ENCODE results near the gene RNF135.
"Not testable (repeated sequence)": the region's sequence is repeated elsewhere in the genome, so short reads cannot be mapped to it uniquely, and the experiment has no call there.

RNF135 gene

DNA sequence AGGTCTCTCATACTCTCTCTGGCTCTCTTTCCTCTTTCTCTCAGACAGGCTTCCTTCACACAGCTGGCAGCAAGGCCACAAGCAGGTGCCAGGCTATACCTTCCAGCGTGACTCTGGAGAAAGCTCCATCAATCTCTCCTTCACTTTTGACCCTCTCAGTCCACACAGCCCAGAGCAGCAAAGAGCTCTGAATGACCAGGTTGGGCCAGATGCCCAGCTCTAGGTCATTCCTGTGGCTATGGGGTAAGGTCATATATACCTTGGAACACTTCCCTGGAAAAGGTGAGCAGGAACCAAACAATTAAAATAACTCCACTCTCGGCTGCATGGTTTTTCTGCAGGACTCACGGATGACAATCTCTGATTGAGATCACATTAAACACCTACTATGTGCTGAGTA, 40.3 kb upstream of the RNF135 start:
- H3K9me3 ChIP-seq (ENCODE audit: control insufficient read depth, low read length), result no peaks in the 10 kb centered on the region
- peaks cover 11% of the 10 kb centered on the region for H3K27me3 ChIP-seq (ENCODE audit: control insufficient read depth, insufficient read depth, low read length, poor library complexity, severe bottlenecking)
- no peak overlapping the region for H3K27ac ChIP-seq (ENCODE audit: insufficient read depth, low read depth, low read length, poor library complexity, severe bottlenecking)
- H3K4me1 ChIP-seq (ENCODE audit: control insufficient read depth, insufficient read depth, low read length), result no peaks in the 10 kb centered on the region
- no peaks in the 10 kb centered on the region for H3K36me3 ChIP-seq (ENCODE audit: control insufficient read depth, insufficient read depth, low read length)
- no peak overlapping the region for H3K4me3 ChIP-seq (ENCODE audit: insufficient read depth, low read depth, low read length)
- 94 to 96% methylated on average over 3 of the region's 3 CpGs for WGBS, 2 experiments

- 92 to 93% methylated on average over 8 of the region's 8 CpGs for WGBS, 2 experiments
- not testable (repeated sequence) for H3K9me3 ChIP-seq (ENCODE audit: control insufficient read depth, low read length); H3K4me3 ChIP-seq (ENCODE audit: insufficient read depth, low read depth, low read length); H3K27ac ChIP-seq (ENCODE audit: insufficient read depth, low read depth, low read length, poor library complexity, severe bottlenecking); H3K4me1 ChIP-seq (ENCODE audit: control insufficient read depth, insufficient read depth, low read length); H3K27me3 ChIP-seq (ENCODE audit: control insufficient read depth, insufficient read depth, low read length, poor library complexity, severe bottlenecking); H3K36me3 ChIP-seq (ENCODE audit: control insufficient read depth, insufficient read depth, low read length)
Observed at GRCh38 chr17:30931582-30931981, 39.3 kb upstream of the RNF135 start.

DNA sequence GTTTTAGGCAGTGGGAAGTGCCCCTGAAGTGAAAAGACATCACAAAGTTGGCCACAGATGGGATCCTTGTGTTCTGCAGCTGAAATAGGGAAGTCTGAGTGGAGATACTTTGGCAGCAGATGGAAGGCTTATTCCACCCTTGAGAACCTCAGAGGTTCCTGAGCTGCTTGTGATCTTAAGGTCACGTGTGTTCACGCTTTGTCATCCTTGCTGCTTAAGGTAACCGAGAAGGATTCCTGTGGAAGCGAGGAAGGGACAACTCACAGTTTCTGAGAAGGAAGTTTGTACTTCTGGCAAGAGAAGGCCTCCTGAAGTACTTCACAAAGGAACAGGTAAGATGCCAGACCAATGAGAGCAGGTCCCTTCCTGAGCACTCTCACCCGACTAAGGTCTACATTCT, 36.9 kb upstream of the RNF135 start:
- Histone ChIP-seq H3K36me3 (ENCODE audit: control insufficient read depth, insufficient read depth, low read length) (no peaks in the 10 kb centered on the region), H3K9me3 (ENCODE audit: control insufficient read depth, low read length) (no peaks in the 10 kb centered on the region), H3K4me1 (ENCODE audit: control insufficient read depth, insufficient read depth, low read length) (no peaks in the 10 kb centered on the region), H3K27ac (ENCODE audit: insufficient read depth, low read depth, low read length, poor library complexity, severe bottlenecking) (no peak overlapping the region), H3K27me3 (ENCODE audit: control insufficient read depth, insufficient read depth, low read length, poor library complexity, severe bottlenecking) (no peaks in the 10 kb centered on the region), H3K4me3 (ENCODE audit: insufficient read depth, low read depth, low read length) (no peak overlapping the region)
- WGBS, 2 experiments, result 91 to 93% methylated on average over 5 of the region's 5 CpGs

DNA sequence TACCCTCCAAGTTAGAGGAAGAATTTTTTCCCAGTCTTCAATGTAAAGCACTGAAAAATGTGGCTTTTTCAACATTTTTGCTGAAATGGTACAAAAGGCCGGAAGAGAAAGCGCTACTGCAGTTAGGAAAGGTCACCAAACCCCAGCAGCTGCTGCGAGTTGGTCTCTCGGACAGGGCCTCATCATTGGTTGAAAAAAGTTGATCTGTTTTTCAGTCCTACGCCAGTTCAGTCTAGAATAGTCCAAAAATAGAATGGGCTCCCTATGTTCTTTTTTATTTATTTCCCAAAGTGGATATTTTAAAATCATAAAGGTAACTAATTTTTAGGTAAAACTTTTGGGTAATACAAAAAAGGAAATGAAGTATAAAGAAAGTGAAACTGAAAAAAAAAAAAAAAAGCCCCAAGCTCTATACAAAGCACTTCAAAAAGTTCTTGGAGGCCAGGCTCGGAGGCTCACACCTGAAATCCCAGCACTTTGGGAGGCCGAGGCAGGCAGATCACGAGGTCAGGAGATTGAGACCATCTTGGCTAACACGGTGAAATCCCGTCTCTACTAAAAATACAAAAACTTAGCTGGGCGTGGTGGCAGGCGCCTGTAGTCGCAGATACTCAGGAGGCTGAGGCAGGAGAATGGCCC, 31.7 kb upstream of the RNF135 start:
- Histone ChIP-seq H3K9me3 (ENCODE audit: control insufficient read depth, low read length) (no peaks in the 10 kb centered on the region), H3K4me1 (ENCODE audit: control insufficient read depth, insufficient read depth, low read length) (no peaks in the 10 kb centered on the region), H3K4me3 (ENCODE audit: insufficient read depth, low read depth, low read length) (no peak overlapping the region), H3K36me3 (ENCODE audit: control insufficient read depth, insufficient read depth, low read length) (no peaks in the 10 kb centered on the region), H3K27ac (ENCODE audit: insufficient read depth, low read depth, low read length, poor library complexity, severe bottlenecking) (no peak overlapping the region), H3K27me3 (ENCODE audit: control insufficient read depth, insufficient read depth, low read length, poor library complexity, severe bottlenecking) (no peaks in the 10 kb centered on the region)
- 92 to 94% methylated on average over 13 of the region's 13 CpGs for WGBS, 2 experiments

- H3K27ac ChIP-seq (ENCODE audit: insufficient read depth, low read depth, low read length, poor library complexity, severe bottlenecking), result no peak overlapping the region
- no peaks in the 10 kb centered on the region for H3K36me3 ChIP-seq (ENCODE audit: control insufficient read depth, insufficient read depth, low read length)
- no peaks in the 10 kb centered on the region for H3K27me3 ChIP-seq (ENCODE audit: control insufficient read depth, insufficient read depth, low read length, poor library complexity, severe bottlenecking)
- 69 to 91% methylated on average over 3 to 4 of the region's 4 CpGs for WGBS, 2 experiments
- no peaks in the 10 kb centered on the region for H3K9me3 ChIP-seq (ENCODE audit: control insufficient read depth, low read length)
- no peaks in the 10 kb centered on the region for H3K4me1 ChIP-seq (ENCODE audit: control insufficient read depth, insufficient read depth, low read length)
- no peak overlapping the region for H3K4me3 ChIP-seq (ENCODE audit: insufficient read depth, low read depth, low read length)
Observed at GRCh38 chr17:30942308-30943079, 28.3 kb upstream of the RNF135 start.

- Histone ChIP-seq H3K4me3 (ENCODE audit: insufficient read depth, low read depth, low read length) (no peak overlapping the region), H3K9me3 (ENCODE audit: control insufficient read depth, low read length) (no peaks in the 10 kb centered on the region), H3K4me1 (ENCODE audit: control insufficient read depth, insufficient read depth, low read length) (no peaks in the 10 kb centered on the region), H3K36me3 (ENCODE audit: control insufficient read depth, insufficient read depth, low read length) (no peaks in the 10 kb centered on the region), H3K27me3 (ENCODE audit: control insufficient read depth, insufficient read depth, low read length, poor library complexity, severe bottlenecking) (no peaks in the 10 kb centered on the region), H3K27ac (ENCODE audit: insufficient read depth, low read depth, low read length, poor library complexity, severe bottlenecking) (no peak overlapping the region)
- WGBS, 2 experiments, result 92 to 96% methylated on average over 4 of the region's 5 CpGs
Observed at GRCh38 chr17:30947796-30948195, 23.0 kb upstream of the RNF135 start.

DNA sequence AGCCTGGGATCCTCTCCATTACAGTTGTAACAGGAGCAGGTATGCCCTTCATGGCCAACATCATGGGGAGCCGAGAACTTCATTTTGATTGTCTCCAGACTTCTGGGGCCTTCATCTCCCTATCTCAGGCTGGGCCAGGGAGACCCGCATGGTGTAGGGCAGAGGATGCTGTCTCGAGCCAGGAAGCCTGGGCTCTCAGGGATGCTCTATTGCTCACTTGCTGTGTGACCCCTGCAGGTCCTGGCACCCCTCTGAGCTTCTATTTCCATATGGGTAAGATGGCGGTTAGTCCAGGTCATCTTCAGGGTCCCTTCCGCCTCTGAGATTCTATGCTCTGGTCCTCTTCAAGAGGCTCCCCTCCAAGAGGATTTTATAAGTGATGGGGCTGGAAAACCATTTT, 20.6 kb upstream of the RNF135 start:
- H3K4me3 ChIP-seq (ENCODE audit: insufficient read depth, low read depth, low read length), result no peak overlapping the region

DNA sequence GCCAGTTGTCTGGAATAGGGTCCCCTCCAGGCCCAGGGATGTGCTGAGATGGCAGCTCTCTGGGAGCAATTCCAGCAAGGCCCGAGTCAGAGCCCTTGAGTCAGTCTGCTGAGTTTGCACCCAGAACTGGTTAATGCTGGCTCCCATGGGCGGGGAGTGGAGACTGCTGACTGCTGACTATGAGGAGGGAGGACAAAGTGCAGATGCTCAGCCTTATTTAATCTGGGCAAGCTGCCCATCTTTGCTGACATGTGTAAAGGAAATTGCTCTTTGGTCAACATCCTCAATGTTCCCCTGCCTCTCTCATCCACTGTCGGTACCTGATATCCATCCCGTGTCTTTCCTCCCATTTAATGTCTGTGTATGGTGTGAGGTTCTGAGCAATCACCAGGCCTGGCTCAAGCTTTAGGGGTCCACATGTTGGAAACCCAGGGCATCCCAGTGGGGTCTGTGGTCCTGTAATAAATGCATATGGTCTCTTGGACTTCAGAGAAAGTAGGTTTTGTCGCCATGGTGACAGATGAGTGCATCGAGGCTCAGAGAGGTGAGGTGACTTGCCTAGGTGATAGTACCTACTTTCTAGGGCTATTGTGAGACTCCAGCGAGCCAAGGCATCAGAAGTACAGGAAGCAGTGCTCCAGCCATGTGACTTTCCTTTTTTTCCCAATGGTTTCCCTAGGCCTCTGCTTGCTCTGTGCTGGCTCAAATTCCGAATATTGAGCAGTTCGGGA, 20.0 kb upstream of the RNF135 start:
- Histone ChIP-seq H3K4me3 (ENCODE audit: insufficient read depth, low read depth, low read length) (no peak overlapping the region), H3K9me3 (ENCODE audit: control insufficient read depth, low read length) (no peaks in the 10 kb centered on the region), H3K27ac (ENCODE audit: insufficient read depth, low read depth, low read length, poor library complexity, severe bottlenecking) (no peak overlapping the region), H3K27me3 (ENCODE audit: control insufficient read depth, insufficient read depth, low read length, poor library complexity, severe bottlenecking) (no peaks in the 10 kb centered on the region), H3K4me1 (ENCODE audit: control insufficient read depth, insufficient read depth, low read length) (no peaks in the 10 kb centered on the region), H3K36me3 (ENCODE audit: control insufficient read depth, insufficient read depth, low read length) (no peaks in the 10 kb centered on the region)
- WGBS, 2 experiments, result 95 to 97% methylated on average over 9 of the region's 9 CpGs

More for the DNA sequence above, 20.6 kb upstream of the RNF135 start:
- Histone ChIP-seq H3K27me3 (ENCODE audit: control insufficient read depth, insufficient read depth, low read length, poor library complexity, severe bottlenecking) (no peaks in the 10 kb centered on the region), H3K36me3 (ENCODE audit: control insufficient read depth, insufficient read depth, low read length) (no peaks in the 10 kb centered on the region), H3K4me1 (ENCODE audit: control insufficient read depth, insufficient read depth, low read length) (no peaks in the 10 kb centered on the region), H3K9me3 (ENCODE audit: control insufficient read depth, low read length) (no peaks in the 10 kb centered on the region), H3K27ac (ENCODE audit: insufficient read depth, low read depth, low read length, poor library complexity, severe bottlenecking) (no peak overlapping the region)
- WGBS, 2 experiments, result 90 to 93% methylated on average over 5 of the region's 5 CpGs

GRCh38 chr17:30952638-30953393, 18.0 kb upstream of the RNF135 start:
- Histone ChIP-seq H3K36me3 (ENCODE audit: control insufficient read depth, insufficient read depth, low read length) (no peaks in the 10 kb centered on the region), H3K27ac (ENCODE audit: insufficient read depth, low read depth, low read length, poor library complexity, severe bottlenecking) (no peak overlapping the region), H3K4me3 (ENCODE audit: insufficient read depth, low read depth, low read length) (no peak overlapping the region), H3K9me3 (ENCODE audit: control insufficient read depth, low read length) (no peaks in the 10 kb centered on the region), H3K4me1 (ENCODE audit: control insufficient read depth, insufficient read depth, low read length) (peaks cover 6% of the 10 kb centered on the region), H3K27me3 (ENCODE audit: control insufficient read depth, insufficient read depth, low read length, poor library complexity, severe bottlenecking) (no peaks in the 10 kb centered on the region)
- WGBS, 2 experiments, result 87 to 97% methylated on average over 9 of the region's 9 CpGs

Measured in ectodermal cell (in vitro differentiated cells).